Ishikawa (cell line): ENCODE results near the gene PID1.

ENCODE experiments used
- CEBPB ChIP-seq: IDR thresholded peaks from 2 replicates; pipeline ENCODE4 v1.6.1; 2012
- CREB1 ChIP-seq: IDR thresholded peaks from 2 replicates; pipeline ENCODE4 v1.6.1; 2012; ENCODE audit warnings: low read depth
- EGR1 ChIP-seq: IDR thresholded peaks from 2 replicates; pipeline ENCODE4 v1.6.1; 2012
- EP300 ChIP-seq: IDR thresholded peaks from 2 replicates; pipeline ENCODE4 v1.6.1; 2012; ENCODE audit warnings: borderline replicate concordance
- FOXM1 ChIP-seq: IDR thresholded peaks from 2 replicates; pipeline ENCODE4 v1.6.1; 2012; ENCODE audit warnings: low read depth, borderline replicate concordance
- MAX ChIP-seq: IDR thresholded peaks from 2 replicates; pipeline ENCODE4 v1.6.1; 2012
- NFIC ChIP-seq: IDR thresholded peaks from 2 replicates; pipeline ENCODE4 v1.6.1; 2012
- RAD21 ChIP-seq: IDR thresholded peaks from 2 replicates; pipeline ENCODE4 v1.6.1; 2012; ENCODE audit warnings: low read depth
- REST ChIP-seq: IDR thresholded peaks from 2 replicates; pipeline ENCODE4 v1.6.1; 2012; ENCODE audit warnings: low read depth, mild to moderate bottlenecking
- TAF1 ChIP-seq: IDR thresholded peaks from 2 replicates; pipeline ENCODE4 v1.6.1; 2012; ENCODE audit warnings: low read depth, mild to moderate bottlenecking
- TCF12 ChIP-seq: IDR thresholded peaks from 2 replicates; pipeline ENCODE4 v1.6.1; 2012; ENCODE audit warnings: low read depth
- TEAD4 ChIP-seq: IDR thresholded peaks from 2 replicates; pipeline ENCODE4 v1.6.1; 2012
- USF1 ChIP-seq: IDR thresholded peaks from 2 replicates; pipeline ENCODE4 v1.6.1; 2012
- YY1 ChIP-seq: IDR thresholded peaks from 2 replicates; pipeline ENCODE4 v1.6.1; 2012; ENCODE audit warnings: low read depth
- ZBTB7A ChIP-seq: IDR thresholded peaks from 2 replicates; pipeline ENCODE4 v1.6.1; 2012; ENCODE audit warnings: low read depth

Gene PID1

GRCh38 chr2:229178117-229178516 lies 93.0 kb downstream of the PID1 start:
- TF ChIP-seq TAF1 (no peak), CEBPB (no peak), CREB1 (no peak), ZBTB7A (no peak), FOXM1 (no peak), TCF12 (no peak), MAX (no peak), NFIC (no peak), USF1 (no peak), REST (no peak), EP300 (no peak), EGR1 (no peak), TEAD4 (no peak), RAD21 (no peak), YY1 (no peak)

GRCh38 chr2:229176136-229176535 lies 95.0 kb downstream of the PID1 start:
- no peak for TF ChIP-seq FOXM1
- TF ChIP-seq YY1 = no peak
- no peak for TF ChIP-seq ZBTB7A
- TF ChIP-seq NFIC = no peak
- TF ChIP-seq EP300 = no peak
- TF ChIP-seq USF1 = no peak
- TF ChIP-seq CREB1 = no peak
- TF ChIP-seq EGR1 = no peak
- TF ChIP-seq TCF12 = no peak
- no peak for TF ChIP-seq RAD21
- no peak for TF ChIP-seq MAX
- TF ChIP-seq CEBPB = no peak

GRCh38 chr2:229175497-229175863 lies 95.6 kb downstream of the PID1 start:
- no peak for TF ChIP-seq RAD21
- no peak for TF ChIP-seq TAF1
- TF ChIP-seq ZBTB7A = no peak
- TF ChIP-seq EP300 = no peak
- TF ChIP-seq REST = no peak
- no peak for TF ChIP-seq TEAD4
- no peak for TF ChIP-seq USF1
- TF ChIP-seq TCF12 = no peak
- no peak for TF ChIP-seq CEBPB
- TF ChIP-seq FOXM1 = no peak
- TF ChIP-seq MAX = no peak
- TF ChIP-seq CREB1 = no peak
- TF ChIP-seq NFIC = no peak
- TF ChIP-seq EGR1 = no peak
- no peak for TF ChIP-seq YY1

- no peak for TF ChIP-seq EP300
- no peak for TF ChIP-seq YY1
- no peak for TF ChIP-seq FOXM1
- TF ChIP-seq ZBTB7A = no peak
- no peak for TF ChIP-seq TAF1
- no peak for TF ChIP-seq MAX
- TF ChIP-seq TEAD4 = no peak
- TF ChIP-seq EGR1 = no peak
- TF ChIP-seq REST = no peak
- TF ChIP-seq CREB1 = no peak
- TF ChIP-seq USF1 = no peak
- TF ChIP-seq NFIC = no peak
- TF ChIP-seq TCF12 = no peak
- TF ChIP-seq RAD21 = no peak
Measured at GRCh38 chr2:229174794-229175496, 96.1 kb downstream of the PID1 start.
